Lower leg skin (tissue), 3 donors: Measurements from ENCODE around the gene REEP1.
"Not testable (repeated sequence)": the region's sequence is repeated elsewhere in the genome, so short reads cannot be mapped to it uniquely, and the experiment has no call there.

ENCODE experiments used
- POLR2A ChIP-seq, 2 donors: fragments of 450-650 bp; IDR thresholded peaks; one replicate each; pipeline ENCODE4 v1.6.1; 2016 to 2017; ENCODE audit warnings: antibody characterized with exemption in 2 of 2, mild to moderate bottlenecking in 1 of 2, moderate library complexity in 1 of 2
- TF ChIP-seq, protein P1 (sequence below), 3 donors: fragments of 450-650 bp; IDR thresholded peaks; one replicate each; pipeline ENCODE4 v1.5.1; 2016; ENCODE audit warnings: antibody characterized with exemption in 3 of 3, mild to moderate bottlenecking in 3 of 3, moderate library complexity in 2 of 3

DNA sequence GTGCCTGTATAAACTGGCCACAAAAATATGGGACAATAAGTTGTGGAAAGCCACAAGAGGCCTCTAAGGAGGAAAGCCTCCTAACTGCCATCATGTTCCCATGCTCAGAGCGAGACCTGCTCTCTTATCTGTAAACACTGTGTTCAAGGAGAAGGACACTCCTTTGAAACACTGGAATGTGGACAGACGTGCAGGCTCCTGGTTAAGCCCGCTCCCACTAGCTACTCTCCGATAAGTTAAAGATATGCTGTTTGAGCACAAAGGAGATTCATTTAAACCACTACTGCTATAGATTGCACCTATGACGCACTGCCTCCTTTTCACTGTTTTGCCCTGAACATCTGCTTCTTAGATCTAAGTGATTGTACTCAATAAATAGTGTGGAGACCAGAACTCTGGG is 92.2 kb downstream of the REEP1 start:
- TF ChIP-seq, protein P1, sequence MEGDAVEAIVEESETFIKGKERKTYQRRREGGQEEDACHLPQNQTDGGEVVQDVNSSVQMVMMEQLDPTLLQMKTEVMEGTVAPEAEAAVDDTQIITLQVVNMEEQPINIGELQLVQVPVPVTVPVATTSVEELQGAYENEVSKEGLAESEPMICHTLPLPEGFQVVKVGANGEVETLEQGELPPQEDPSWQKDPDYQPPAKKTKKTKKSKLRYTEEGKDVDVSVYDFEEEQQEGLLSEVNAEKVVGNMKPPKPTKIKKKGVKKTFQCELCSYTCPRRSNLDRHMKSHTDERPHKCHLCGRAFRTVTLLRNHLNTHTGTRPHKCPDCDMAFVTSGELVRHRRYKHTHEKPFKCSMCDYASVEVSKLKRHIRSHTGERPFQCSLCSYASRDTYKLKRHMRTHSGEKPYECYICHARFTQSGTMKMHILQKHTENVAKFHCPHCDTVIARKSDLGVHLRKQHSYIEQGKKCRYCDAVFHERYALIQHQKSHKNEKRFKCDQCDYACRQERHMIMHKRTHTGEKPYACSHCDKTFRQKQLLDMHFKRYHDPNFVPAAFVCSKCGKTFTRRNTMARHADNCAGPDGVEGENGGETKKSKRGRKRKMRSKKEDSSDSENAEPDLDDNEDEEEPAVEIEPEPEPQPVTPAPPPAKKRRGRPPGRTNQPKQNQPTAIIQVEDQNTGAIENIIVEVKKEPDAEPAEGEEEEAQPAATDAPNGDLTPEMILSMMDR (IDR thresholded peaks at IDR 0.05): not testable (repeated sequence)
- TF ChIP-seq POLR2A (IDR thresholded peaks at IDR 0.05): not testable (repeated sequence)
